Omental fat pad (tissue), 4 donors: ENCODE results near the gene KIF5A. TPM values are rescaled to one million over a fixed set of nuclear protein-coding genes. Genes with fewer than 3 reads are reported as not detected.

Experiments
- ATAC-seq: fragments of 150-250 bp; one replicate; pipeline ENCODE4 v1.9.1; 2016; ENCODE audit warnings: mild to moderate bottlenecking, moderate library complexity; ENCODE audit not compliant: low FRiP score
- DNase-seq: peaks from one replicate; pipeline ENCODE4 v3.0.0-alpha.2; 2019; ENCODE audit warnings: low spot score
- CTCF ChIP-seq, 3 donors: fragments of 450-650 bp; IDR thresholded peaks; one replicate each; pipeline ENCODE4 v1.5.1; 2016 to 2017; ENCODE audit warnings: antibody characterized with exemption in 3 of 3, mild to moderate bottlenecking in 3 of 3, moderate library complexity in 2 of 3
- total RNA-seq, 4 donors: library from RNA; depleted of rRNA; stranded (reverse); fragments of >200 nt; gene quantifications; one replicate each; pipeline ENCODE4 v1.1.0, GENCODE V29; 2016

Gene KIF5A
- total RNA-seq, 4 donors from 2014 or later = 0.09 to 0.13 TPM; not detected in 2

- ATAC-seq = no peak
- no peak for DNase-seq
- no peak for TF ChIP-seq CTCF (IDR thresholded peaks at IDR 0.05)
Observed at GRCh38 chr12:57528176-57528575, 21.7 kb upstream of the KIF5A start.

GRCh38 chr12:57528831-57529555 lies 20.9 kb upstream of the KIF5A start:
- no peak for TF ChIP-seq CTCF (IDR thresholded peaks at IDR 0.05)
- DNase-seq (no peak), ATAC-seq (no peak)

GRCh38 chr12:57529831-57530230 lies 20.0 kb upstream of the KIF5A start:
- DNase-seq (no peak), ATAC-seq (no peak)
- TF ChIP-seq CTCF (IDR thresholded peaks at IDR 0.05) = no peak

GRCh38 chr12:57530396-57531142 lies 19.3 kb upstream of the KIF5A start:
- TF ChIP-seq CTCF (IDR thresholded peaks at IDR 0.05) = no peak
- DNase-seq (no peak), ATAC-seq (no peak)

GRCh38 chr12:57531836-57532235 lies 18.0 kb upstream of the KIF5A start:
- no peak for TF ChIP-seq CTCF (IDR thresholded peaks at IDR 0.05)
- no peak for DNase-seq
- no peak for ATAC-seq

GRCh38 chr12:57533108-57533507 lies 16.7 kb upstream of the KIF5A start:
- TF ChIP-seq CTCF (IDR thresholded peaks at IDR 0.05) = no peak
- no peak for ATAC-seq
- DNase-seq = no peak

- DNase-seq = no peak
- no peak for TF ChIP-seq CTCF (IDR thresholded peaks at IDR 0.05)
- ATAC-seq = no peak
Observed at GRCh38 chr12:57534250-57534649, 15.6 kb upstream of the KIF5A start.
